ENCODE results near the gene COMMD3.

DNA sequence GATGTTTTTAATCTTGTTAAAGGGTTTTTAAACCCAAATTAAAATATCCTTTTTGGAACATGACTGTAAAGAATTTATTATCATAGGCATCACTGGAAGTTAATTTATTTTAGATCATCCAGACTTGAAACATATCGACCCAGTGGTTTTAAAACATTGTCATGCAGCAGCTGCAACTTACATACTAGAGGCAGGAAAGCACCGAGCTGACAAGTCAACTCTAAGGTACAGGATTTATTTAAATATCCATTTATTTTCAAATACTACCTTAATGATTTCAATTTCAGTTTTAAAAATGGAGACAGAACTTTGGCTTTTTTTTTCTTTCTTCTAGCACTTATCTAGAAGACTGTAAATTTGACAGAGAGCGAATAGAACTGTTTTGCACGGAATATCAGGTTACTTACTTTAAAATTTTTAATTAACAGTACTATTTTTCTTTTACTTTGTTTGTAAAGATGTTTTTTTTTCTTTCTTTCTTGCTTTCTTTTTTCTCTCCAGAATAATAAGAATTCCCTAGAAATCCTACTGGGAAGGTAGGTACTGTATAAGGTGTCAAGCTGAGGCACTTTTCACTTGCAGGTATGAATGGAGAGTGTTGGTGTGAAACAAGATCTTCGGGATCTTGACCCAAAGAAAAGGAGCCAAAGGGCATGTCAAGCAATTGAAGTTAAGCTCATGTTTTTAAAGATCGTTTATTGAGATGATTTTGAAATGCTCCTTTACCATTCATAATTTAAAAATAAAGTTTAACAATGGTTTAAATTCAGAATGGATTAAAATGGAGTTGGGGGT, 1.8 kb downstream of the COMMD3 start:
- TF ChIP-seq CTCF (conservative IDR thresholded peaks at IDR 0.05; ENCODE audit: low read depth, low read length) (no peak), BHLHE40 (IDR thresholded peaks at IDR 0.05; ENCODE audit: low read depth, low read length) (no peak), CEBPB (IDR thresholded peaks at IDR 0.05; ENCODE audit: low read depth, low read length) (no peak), POLR2A (IDR thresholded peaks at IDR 0.05; ENCODE audit: low read depth, low read length) (no peak), SMC3 (IDR thresholded peaks at IDR 0.05; ENCODE audit: low read depth, low read length) (no peak), RFX5 (IDR thresholded peaks at IDR 0.05; ENCODE audit: low read depth, low read length) (no peak), MAZ (IDR thresholded peaks at IDR 0.05; ENCODE audit: borderline replicate concordance, low read depth, low read length) (no peak)
